ENCODE results near the gene TNXB. TPM values are rescaled to one million over a fixed set of nuclear protein-coding genes. Genes with fewer than 3 reads are reported as not detected.

Gene TNXB
- total and polyA plus RNA-seq, 9 of the 15 experiments (the other 6 are each of a cell fraction or from before 2014, with no cell fraction given): 0.14 to 28.1 (median 12.4) TPM

- TF ChIP-seq CSDE1 (IDR thresholded peaks at IDR 0.05): no peak
- no peak for TF ChIP-seq SP1 (CRISPR knock-in tag; IDR thresholded peaks at IDR 0.05)
- TF ChIP-seq ZNF318 (IDR thresholded peaks at IDR 0.05; ENCODE audit: borderline replicate concordance in 1 of 2, low read depth in 1 of 2): no peak
- TF ChIP-seq OTX1 (CRISPR knock-in tag; IDR thresholded peaks at IDR 0.05): 0 out of 2 replicates have a peak, but pooled peaks have one; percentile 53
- TF ChIP-seq ETV1 (tag; conservative IDR thresholded peaks at IDR 0.05; ENCODE audit: low read depth): no peak
- TF ChIP-seq ZBTB1 (CRISPR knock-in tag; IDR thresholded peaks at IDR 0.05; ENCODE audit: borderline replicate concordance, low read depth): no peak
- no peak for TF ChIP-seq HDAC3 (IDR thresholded peaks at IDR 0.05; ENCODE audit: borderline replicate concordance, partially characterized antibody)
- TF ChIP-seq THRB (CRISPR knock-in tag; conservative IDR thresholded peaks at IDR 0.05): peak; percentile 64; the same call in 1 of the 2 replicates
- TF ChIP-seq PML (IDR thresholded peaks at IDR 0.05; ENCODE audit: low read length): no peak
- no peak for TF ChIP-seq NFRKB (IDR thresholded peaks at IDR 0.05; ENCODE audit: low read depth)
- TF ChIP-seq XRCC4 (IDR thresholded peaks at IDR 0.05; ENCODE audit: extremely low read depth, insufficient read depth, insufficient read length): no peak
- no peak for TF ChIP-seq TRIM28 (IDR thresholded peaks at IDR 0.05)
Observed at GRCh38 chr6:32112431-32112980, 3.4 kb upstream of the TNXB start (continued).

All from K562 (cell line).